SK-N-SH (cell line): ENCODE measurements around the gene EXOC4. TPM values are rescaled to one million over a fixed set of nuclear protein-coding genes. Genes with fewer than 3 reads are reported as not detected.

Source experiments
- CTCF ChIA-PET: fragments of 300-600, 350-600 bp; formaldehyde crosslinking; extraction: SDS; loops from one replicate; lab custom pipeline; 2021; lab: Yijun Ruan, JAX
- POLR2A ChIA-PET: fragments of 350-600 bp; sonication (Branson Sonifier 250); formaldehyde crosslinking; extraction: SDS; loops from one replicate; lab custom pipeline; 2020; ENCODE audit warnings: antibody characterized with exemption, inconsistent platforms; lab: Yijun Ruan, JAX
- DNase-seq: peaks from one replicate; pipeline ENCODE4 v3.0.0; 2012
- H2AFZ ChIP-seq: fragments of 200-600 bp; sonication (generic); 2 replicates; pipeline ENCODE4 v1.8.1; 2016; ENCODE audit warnings: antibody characterized with exemption, mild to moderate bottlenecking, low read depth
- H3F3A ChIP-seq: fragments of 200-600 bp; sonication (generic); replicated peaks from 2 replicates; pipeline ENCODE3; 2016; ENCODE audit warnings: antibody characterized with exemption, mild to moderate bottlenecking; ENCODE audit not compliant: insufficient read depth
- H3K27ac ChIP-seq, 2 experiments: fragments of 200-500 bp in 1 of 2; fragments of 200-600 bp in 1 of 2; sonication (Bioruptor generic) in 1 of 2; sonication (generic), shearing (Covaris generic) in 1 of 2; 2 replicates each; pipeline versions ENCODE4 v1.5.1 to v1.6.1; 2014 to 2016; ENCODE audit warnings: low read depth in 2 of 2, inconsistent platforms in 1 of 2, low read length in 1 of 2, mild to moderate bottlenecking in 1 of 2, mixed read lengths in 1 of 2
- H3K27me3 ChIP-seq: fragments of 200-600 bp; sonication (generic), shearing (Covaris generic); 2 replicates; pipeline ENCODE4 v1.6.1; 2016; ENCODE audit warnings: mixed run types; ENCODE audit not compliant: insufficient read depth
- H3K36me3 ChIP-seq, 2 experiments: fragments of 200-500 bp in 1 of 2; fragments of 200-600 bp in 1 of 2; sonication (Bioruptor generic) in 1 of 2; sonication (generic) in 1 of 2; replicated peaks in 1 of 2; 2 replicates each; pipeline versions ENCODE3 to v1.5.1; 2014 to 2016; ENCODE audit warnings: low read length in 1 of 2, mild to moderate bottlenecking in 1 of 2; ENCODE audit not compliant: insufficient read depth in 2 of 2, control insufficient read depth in 1 of 2
- H3K4me1 ChIP-seq, 2 experiments: fragments of 200-500 bp in 1 of 2; fragments of 200-600 bp in 1 of 2; sonication (Bioruptor generic) in 1 of 2; sonication (generic), shearing (Covaris generic) in 1 of 2; 2 replicates each; pipeline versions ENCODE4 v1.5.1 to v1.6.1; 2014 to 2016; ENCODE audit warnings: low read depth in 1 of 2, low read length in 1 of 2, mixed run types in 1 of 2; ENCODE audit not compliant: insufficient read depth in 2 of 2, control insufficient read depth in 1 of 2
- H3K4me2 ChIP-seq: fragments of 200-600 bp; sonication (generic), shearing (Covaris generic); 2 replicates; pipeline ENCODE4 v1.6.1; 2017; ENCODE audit warnings: mixed run types
- H3K4me3 ChIP-seq, 2 experiments: fragments of 200-500 bp in 1 of 2; fragments of 200-600 bp in 1 of 2; sonication (Bioruptor generic) in 1 of 2; sonication (generic), shearing (Covaris generic) in 1 of 2; 2 replicates each; pipeline versions ENCODE4 v1.5.1 to v1.8.1; 2014 to 2016; ENCODE audit warnings: low read depth in 2 of 2, inconsistent platforms in 1 of 2, low read length in 1 of 2, mild to moderate bottlenecking in 1 of 2, mixed read lengths in 1 of 2, moderate library complexity in 1 of 2
- H3K79me2 ChIP-seq: fragments of 200-600 bp; sonication (generic); 2 replicates; pipeline ENCODE4 v1.8.1; 2017; ENCODE audit warnings: mild to moderate bottlenecking; ENCODE audit not compliant: insufficient read depth
- H3K9ac ChIP-seq: fragments of 200-600 bp; sonication (generic); 2 replicates; pipeline ENCODE4 v1.6.1; 2017; ENCODE audit warnings: mixed run types
- H3K9me2 ChIP-seq: fragments of 200-600 bp; sonication (generic); 2 replicates; pipeline ENCODE4 v1.6.1; 2017; ENCODE audit warnings: mixed run types
- H3K9me3 ChIP-seq: fragments of 200-600 bp; sonication (generic); 2 replicates; pipeline ENCODE4 v1.6.1; 2017; ENCODE audit warnings: mixed run types, mild to moderate bottlenecking, moderate library complexity
- H4K20me1 ChIP-seq: fragments of 200-600 bp; sonication (generic); 2 replicates; pipeline ENCODE4 v1.6.1; 2017; ENCODE audit warnings: mild to moderate bottlenecking, mixed run types; ENCODE audit not compliant: insufficient read depth
- CHD2 ChIP-seq: fragments of 150-350 bp; IDR thresholded peaks from 2 replicates; pipeline ENCODE4 v1.6.1; 2018; ENCODE audit warnings: low read length; ENCODE audit not compliant: partially characterized antibody
- ELF1 ChIP-seq: IDR thresholded peaks from 2 replicates; pipeline ENCODE4 v1.4.0; 2012
- EZH2phosphoT487 ChIP-seq: fragments of 200-600 bp; sonication (generic); IDR thresholded peaks from 2 replicates; pipeline ENCODE4 v1.6.1; 2017; ENCODE audit warnings: low read depth, mixed run types, mild to moderate bottlenecking, antibody characterized with exemption, moderate library complexity, borderline replicate concordance
- FOSL2 ChIP-seq: IDR thresholded peaks from 2 replicates; pipeline ENCODE4 v1.4.0; 2012; ENCODE audit warnings: low read depth, mild to moderate bottlenecking, moderate library complexity, borderline replicate concordance
- GABPA ChIP-seq: IDR thresholded peaks from 2 replicates; pipeline ENCODE4 v1.4.0; 2012; ENCODE audit warnings: low read depth, mild to moderate bottlenecking
- GATA2 ChIP-seq: sonication (generic); formaldehyde crosslinking; IDR thresholded peaks from 2 replicates; pipeline ENCODE4 v1.5.0; 2020; ENCODE audit warnings: mild to moderate bottlenecking, missing genetic modification reagents
- JUND ChIP-seq: IDR thresholded peaks from 2 replicates; pipeline ENCODE4 v1.4.0; 2012
- MEF2A ChIP-seq: IDR thresholded peaks from 2 replicates; pipeline ENCODE4 v1.4.0; 2012; ENCODE audit warnings: low read depth, borderline replicate concordance
- NFIC ChIP-seq: IDR thresholded peaks from 2 replicates; pipeline ENCODE4 v1.4.0; 2012; ENCODE audit warnings: borderline replicate concordance
- PBX3 ChIP-seq: IDR thresholded peaks from 2 replicates; pipeline ENCODE4; 2012
- RCOR1 ChIP-seq: fragments of 150-350 bp; IDR thresholded peaks from 2 replicates; pipeline ENCODE4 v1.6.1; 2017; ENCODE audit warnings: antibody characterized with exemption, low read length
- RXRA ChIP-seq: IDR thresholded peaks from 2 replicates; pipeline ENCODE4 v1.4.0; 2012; ENCODE audit warnings: low read depth, mild to moderate bottlenecking, borderline replicate concordance
- TAF1 ChIP-seq: IDR thresholded peaks from 2 replicates; pipeline ENCODE4 v1.6.1; 2012; ENCODE audit warnings: low read depth, mild to moderate bottlenecking, low read length, moderate library complexity, borderline replicate concordance
- TEAD4 ChIP-seq: IDR thresholded peaks from 2 replicates; pipeline ENCODE4 v1.4.0; 2012; ENCODE audit warnings: mild to moderate bottlenecking, borderline replicate concordance; ENCODE audit not compliant: insufficient read depth
- WGBS: methylation state at CpG from one replicate; pipeline ENCODE4 v1.1.6; 2017; ENCODE audit warnings: low lambda C conversion rate; 5-methylcytosine and 5-hydroxymethylcytosine counted together
- polyA plus RNA-seq, 3 experiments: library from polyadenylated mRNA; depleted of rRNA; stranded (reverse); fragments of >200 nt; gene quantifications; 2 replicates each; pipeline ENCODE4 v1.2.3, GENCODE V29; 2012
- TF ChIP-seq, protein P1 (sequence below): fragments of 200-600 bp; sonication (generic); IDR thresholded peaks from 2 replicates; pipeline ENCODE4 v1.6.1; 2017; ENCODE audit warnings: antibody characterized with exemption, mild to moderate bottlenecking, moderate library complexity

The EXOC4 gene
- polyA plus RNA-seq, 1 of the 3 experiments (the other 2 are of a cell fraction) = 37.3 TPM

- TF ChIP-seq PBX3 (peak; percentile 38; the same call in 1 of the 2 replicates), RCOR1 (peak; percentile 48; the same call in 1 of the 2 replicates)
- TF ChIP-seq, all 33 proteins: peak for 8
Observed at GRCh38 chr7:134024739-134025138, 771.9 kb downstream of the EXOC4 start (continued).

DNA sequence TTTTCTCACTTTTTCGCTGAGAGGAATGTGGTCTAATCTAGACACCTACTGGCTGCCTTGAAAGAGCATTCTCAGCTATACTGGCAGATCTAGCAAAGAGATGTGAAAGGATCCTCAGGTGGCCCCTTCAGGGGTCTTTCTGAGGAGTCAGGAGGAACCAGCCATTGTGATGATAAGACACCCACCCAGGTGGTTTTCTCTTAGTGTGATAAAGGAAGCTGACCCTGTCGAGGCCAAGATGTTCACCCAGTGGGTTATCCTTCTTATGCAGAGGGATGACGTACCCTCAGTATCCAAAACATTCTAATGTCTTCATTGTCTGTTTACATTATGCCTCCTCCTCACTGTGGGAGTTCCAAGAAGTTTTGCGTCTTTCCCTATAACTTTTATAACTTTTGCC, 776.0 kb downstream of the EXOC4 start:
- TF ChIP-seq TEAD4 = no peak
- TF ChIP-seq TAF1 = no peak
- no peak for TF ChIP-seq NFIC
- TF ChIP-seq RXRA = no peak
- TF ChIP-seq, protein P1, sequence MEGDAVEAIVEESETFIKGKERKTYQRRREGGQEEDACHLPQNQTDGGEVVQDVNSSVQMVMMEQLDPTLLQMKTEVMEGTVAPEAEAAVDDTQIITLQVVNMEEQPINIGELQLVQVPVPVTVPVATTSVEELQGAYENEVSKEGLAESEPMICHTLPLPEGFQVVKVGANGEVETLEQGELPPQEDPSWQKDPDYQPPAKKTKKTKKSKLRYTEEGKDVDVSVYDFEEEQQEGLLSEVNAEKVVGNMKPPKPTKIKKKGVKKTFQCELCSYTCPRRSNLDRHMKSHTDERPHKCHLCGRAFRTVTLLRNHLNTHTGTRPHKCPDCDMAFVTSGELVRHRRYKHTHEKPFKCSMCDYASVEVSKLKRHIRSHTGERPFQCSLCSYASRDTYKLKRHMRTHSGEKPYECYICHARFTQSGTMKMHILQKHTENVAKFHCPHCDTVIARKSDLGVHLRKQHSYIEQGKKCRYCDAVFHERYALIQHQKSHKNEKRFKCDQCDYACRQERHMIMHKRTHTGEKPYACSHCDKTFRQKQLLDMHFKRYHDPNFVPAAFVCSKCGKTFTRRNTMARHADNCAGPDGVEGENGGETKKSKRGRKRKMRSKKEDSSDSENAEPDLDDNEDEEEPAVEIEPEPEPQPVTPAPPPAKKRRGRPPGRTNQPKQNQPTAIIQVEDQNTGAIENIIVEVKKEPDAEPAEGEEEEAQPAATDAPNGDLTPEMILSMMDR = no peak
- no peak for TF ChIP-seq PBX3
- no peak for TF ChIP-seq EZH2phosphoT487
- no peak for TF ChIP-seq FOSL2
- TF ChIP-seq ELF1 = no peak
- TF ChIP-seq JUND = no peak
- TF ChIP-seq GABPA = no peak
- no peak for TF ChIP-seq GATA2
- TF ChIP-seq CHD2 = no peak
- TF ChIP-seq MEF2A = no peak
- Histone ChIP-seq H3K27me3 (no peaks in the 10 kb centered on the region), H3K27ac (no peak overlapping the region), H2AFZ (no peak overlapping the region), H3K9me2 (no peaks in the 10 kb centered on the region), H4K20me1 (no peaks in the 10 kb centered on the region), H3F3A (no peaks in the 10 kb centered on the region), H3K79me2 (no peaks in the 10 kb centered on the region), H3K9ac (no peak overlapping the region), H3K36me3 (peaks cover 0 to 9% of the 10 kb centered on the region in 2 experiments), H3K4me1 (peaks cover 0 to 21% of the 10 kb centered on the region in 2 experiments; a peak in 2 of 4 replicates), H3K4me3 (no peak overlapping the region; a peak in 1 of 4 replicates), H3K9me3 (no peaks in the 10 kb centered on the region), H3K4me2 (no peak overlapping the region)
- ChIA-PET CTCF (interaction anchor here (5.9 kb wide), 1 partner anchor 10 kb away, joined by 55 read pairs; no protein-coding TSS in a partner anchor), POLR2A (no interaction called here)
- 92% methylated on average over 4 of the region's 4 CpGs for WGBS
- no peak for DNase-seq
